ENCODE data around the gene SCIN.
A peak's percentile ranks its signal among the peaks of the same experiment; 100 is the strongest.

SCIN gene

DNA sequence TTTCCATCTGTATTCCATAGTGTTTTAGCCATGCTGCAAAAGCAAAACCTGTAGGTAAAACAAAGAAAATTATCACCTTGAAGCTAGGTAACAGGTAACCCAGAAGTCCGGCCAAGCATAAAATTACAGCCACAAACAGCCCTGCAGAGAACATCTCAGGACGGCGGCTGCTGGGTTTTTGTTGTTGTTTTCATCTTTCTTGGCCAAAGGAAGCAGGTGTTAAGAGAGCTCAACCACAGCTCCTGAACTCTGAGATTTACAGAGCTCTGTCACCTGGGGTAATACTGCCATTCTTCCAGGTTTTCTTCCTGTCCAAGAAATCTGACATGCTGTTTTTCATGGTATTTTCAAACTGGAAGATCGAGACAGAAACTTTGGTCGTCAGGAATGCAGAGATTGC is 847 bp upstream of the SCIN start:
- DNase-seq, result no peak

DNA sequence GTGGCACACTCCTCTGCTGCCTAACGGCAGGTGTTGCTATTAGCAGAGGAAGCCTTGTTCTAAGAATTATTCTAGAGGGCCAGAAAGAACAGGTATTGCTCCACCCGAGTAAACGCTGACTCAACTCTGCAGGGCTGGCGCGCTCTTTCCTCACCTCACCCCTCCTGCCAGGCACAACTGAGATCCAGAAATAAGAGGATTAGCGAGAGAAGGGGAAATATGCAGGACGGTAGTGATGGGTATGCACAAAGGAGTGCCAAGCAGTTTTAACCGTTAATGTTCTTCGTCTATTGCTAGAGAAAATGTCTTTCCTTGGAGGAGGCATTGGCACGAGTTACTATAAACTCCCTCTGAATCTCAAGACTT is 369 bp upstream of the SCIN start:
- no peak for DNase-seq

DNA sequence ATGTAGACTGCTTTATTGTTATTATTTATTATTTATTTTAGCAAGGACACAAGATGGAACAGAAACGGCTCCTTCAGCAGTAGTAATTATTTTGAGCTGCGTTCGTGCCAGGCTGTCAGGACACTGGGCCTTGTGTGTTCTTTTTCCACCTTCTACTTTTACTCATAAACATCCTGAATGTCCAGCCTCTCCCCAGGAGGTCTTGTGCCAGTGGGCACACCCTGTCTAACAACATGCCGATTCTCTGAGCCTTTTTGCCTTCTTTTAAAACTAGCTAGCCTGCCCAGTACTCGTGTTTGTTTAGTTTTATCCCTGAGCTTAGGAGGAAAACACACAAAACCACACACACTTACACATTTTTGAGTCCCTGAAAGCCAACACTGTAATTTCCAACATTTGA is 1.2 kb downstream of the SCIN start:
- no peak for DNase-seq

DNA sequence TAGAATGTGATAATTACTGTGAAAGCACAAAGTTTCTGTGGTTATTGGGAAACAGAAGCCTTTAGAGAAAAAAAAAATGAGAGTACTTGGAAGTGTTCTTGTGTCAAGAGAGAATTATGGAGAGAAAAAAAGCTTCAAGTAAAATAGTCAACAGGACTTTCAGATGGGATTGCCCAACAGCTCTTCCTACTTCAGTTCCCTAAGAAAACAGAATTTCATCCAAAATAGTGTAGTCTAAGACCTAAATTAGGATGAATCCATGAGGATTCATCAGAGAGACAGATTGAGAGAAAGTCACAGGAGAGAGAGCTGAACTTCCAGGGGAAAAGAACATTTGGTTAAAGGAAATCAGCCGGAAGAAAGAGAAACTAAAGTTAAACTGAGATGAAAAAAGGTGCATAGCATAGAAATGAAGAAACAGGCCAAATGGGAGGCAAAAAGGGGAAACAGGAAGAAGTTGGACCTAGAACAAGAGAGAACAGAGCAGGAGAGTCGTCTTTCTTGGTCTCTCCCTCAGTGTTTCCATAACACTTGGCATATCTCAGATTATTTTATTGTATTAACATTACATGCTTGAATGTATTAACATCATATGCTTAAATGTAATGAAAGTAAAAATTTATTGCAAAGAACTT is 2.5 kb downstream of the SCIN start:
- peak; percentile 50 for DNase-seq

DNA sequence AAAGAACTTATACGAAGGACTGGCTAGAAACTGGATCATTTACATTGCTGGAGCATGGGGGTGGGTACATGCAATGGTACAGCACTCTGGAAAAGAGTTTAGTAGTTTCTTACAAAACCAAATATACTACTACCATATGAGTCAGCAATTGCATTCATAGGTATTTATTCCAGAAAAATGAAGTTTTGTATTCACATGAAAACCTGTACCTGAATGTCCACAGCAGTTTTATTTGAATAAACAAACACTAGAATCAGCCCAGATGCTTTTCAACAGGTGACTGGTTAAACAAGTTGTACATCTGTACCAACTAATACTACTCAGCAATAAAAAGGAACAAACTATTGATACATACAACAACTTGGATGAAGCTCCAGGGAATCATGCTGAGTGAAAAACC is 3.4 kb downstream of the SCIN start:
- no peak for DNase-seq

DNA sequence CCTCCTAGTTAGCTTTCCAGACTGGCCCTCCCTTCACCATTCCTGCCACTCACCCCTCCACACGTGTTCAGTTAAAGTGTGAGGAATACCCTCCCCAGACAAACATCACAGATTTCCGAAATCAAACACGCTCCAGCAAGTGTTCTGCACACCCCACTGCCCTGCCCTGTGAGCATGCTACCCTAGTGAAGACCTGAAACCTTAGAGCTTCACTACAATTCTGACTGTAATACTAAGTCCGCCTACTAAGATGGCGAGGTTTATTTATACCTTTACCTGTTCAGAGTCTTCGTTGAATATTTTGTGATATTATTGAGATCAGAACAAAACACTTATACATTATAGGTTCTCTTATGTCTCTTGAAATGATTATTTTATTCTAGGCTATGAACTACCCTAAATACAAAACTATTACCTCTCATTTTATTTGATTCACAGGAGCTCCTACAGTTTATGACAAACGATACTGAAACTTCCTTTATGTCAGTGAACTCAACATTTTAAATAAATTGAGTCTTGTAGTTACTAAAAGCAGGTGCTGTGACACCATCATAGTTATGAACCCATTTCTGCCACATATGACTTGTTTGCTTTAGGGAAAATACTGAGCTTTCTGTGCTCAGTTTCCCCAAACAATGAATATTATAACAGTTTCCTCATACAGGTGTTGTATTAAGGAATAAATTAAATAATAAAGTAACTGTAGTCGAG is 8.6 kb downstream of the SCIN start:
- no peak for DNase-seq

DNA sequence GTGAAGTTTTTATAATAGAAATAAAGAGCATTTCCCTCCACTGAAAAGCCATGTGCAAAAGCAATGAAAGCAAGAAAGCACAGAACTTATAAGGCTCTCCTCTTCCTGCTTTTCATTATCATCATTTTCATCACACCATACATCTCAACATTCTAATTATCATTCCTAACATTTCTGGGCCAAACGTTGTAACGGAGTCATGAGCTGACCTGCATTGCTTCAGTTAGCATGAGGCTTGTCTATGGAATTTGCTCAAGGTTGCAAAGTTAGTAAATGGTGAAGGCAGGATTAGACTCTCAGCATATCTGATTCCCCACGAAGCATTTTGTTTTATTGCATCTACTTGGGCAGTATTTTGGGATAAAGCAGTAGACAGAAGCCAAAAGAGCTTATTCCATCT is 11.4 kb downstream of the SCIN start:
- no peak for DNase-seq

DNA sequence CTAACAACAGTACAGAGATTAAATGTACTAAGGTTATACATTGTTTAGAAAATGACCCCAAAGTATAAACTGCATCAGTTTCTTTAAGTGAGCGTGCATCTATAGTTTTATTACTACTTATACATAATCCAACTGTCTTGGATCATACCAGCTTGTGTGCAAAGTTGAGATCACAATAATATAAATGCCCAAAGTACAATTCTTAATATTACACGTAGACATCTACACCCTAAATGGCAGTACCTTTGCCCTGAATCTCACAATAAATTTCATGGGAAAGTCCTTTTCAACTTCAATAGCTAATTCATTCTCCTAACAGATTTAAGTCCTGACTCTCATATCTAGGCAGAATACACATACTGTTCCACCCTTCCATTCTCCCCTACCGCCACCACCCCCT is 11.8 kb downstream of the SCIN start:
- DNase-seq, result no peak

DNA sequence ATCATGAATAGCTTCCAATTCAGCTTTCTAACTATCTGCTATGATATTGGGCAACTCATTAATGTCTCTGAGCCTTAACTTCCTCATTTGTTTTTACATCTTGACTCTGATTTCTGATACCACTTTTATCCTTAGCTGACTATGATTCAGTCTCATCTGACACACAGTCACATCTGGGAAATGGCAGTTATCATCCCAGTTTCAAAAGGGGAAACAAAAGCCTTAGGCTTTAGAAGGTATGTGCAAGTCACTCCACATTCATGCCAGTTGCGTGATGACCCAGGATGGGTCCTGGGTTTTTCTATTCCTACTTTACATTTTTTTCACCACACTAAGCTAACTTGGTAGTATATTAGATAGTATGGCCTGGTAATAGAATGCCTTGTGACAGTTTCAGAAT is 12.7 kb downstream of the SCIN start:
- peak; percentile 64 for DNase-seq

DNA sequence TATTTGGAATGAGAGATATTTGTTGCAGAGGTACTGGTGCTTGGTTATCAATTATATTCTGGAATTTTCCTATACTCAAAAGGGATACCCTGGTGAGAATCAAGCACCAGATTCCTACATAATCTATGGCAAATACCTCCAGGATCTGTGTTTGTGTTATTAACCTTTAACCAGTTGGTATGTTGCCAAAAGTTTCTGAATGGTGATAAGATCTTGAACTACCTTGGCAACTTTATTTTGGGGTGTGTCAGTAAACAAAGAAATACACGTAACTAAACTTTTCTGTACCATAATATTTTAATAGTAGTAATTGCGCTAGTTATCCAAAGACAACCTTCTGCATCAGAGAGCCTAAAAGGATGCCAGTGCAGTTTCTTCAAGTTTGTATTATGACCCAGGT is 13.4 kb downstream of the SCIN start:
- DNase-seq, result no peak

DNA sequence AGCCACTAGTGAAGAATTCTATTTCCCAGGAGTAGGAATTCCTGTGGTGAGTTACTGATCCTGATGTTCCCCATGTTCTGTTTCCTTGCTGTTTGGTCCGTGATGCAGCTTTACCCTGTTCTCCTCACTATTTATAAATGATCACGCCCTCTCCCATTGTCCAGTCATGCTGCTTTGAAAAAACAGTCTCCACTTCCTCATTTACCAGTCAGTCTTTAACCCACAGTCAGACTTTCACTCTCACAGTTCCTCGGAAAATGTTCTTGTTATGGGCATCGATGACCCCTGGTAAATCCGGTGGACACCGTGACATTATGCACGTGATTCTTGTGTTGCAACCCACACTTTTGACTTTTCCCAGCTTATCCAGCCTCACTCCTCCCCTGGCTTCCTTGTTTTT is 14.4 kb downstream of the SCIN start:
- peak; percentile 87 for DNase-seq

DNA sequence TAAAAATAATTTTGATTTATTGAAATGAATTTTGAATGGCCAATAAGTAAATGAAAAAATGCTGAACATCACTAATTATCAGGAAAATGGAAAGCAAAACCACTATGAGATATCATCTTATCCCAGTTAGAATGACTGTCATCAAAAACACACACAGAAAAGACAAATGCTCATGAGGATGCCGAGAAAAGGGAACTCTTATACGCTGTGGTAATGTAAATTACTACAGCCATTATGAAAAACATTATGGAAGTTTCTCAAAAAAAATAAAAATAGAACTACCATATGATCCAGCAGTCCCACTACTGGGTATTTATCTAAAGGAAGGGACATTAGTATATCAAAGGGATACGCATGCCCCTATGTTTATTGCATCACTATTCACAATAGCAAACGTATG is 15.8 kb downstream of the SCIN start:
- DNase-seq, result no peak

DNA sequence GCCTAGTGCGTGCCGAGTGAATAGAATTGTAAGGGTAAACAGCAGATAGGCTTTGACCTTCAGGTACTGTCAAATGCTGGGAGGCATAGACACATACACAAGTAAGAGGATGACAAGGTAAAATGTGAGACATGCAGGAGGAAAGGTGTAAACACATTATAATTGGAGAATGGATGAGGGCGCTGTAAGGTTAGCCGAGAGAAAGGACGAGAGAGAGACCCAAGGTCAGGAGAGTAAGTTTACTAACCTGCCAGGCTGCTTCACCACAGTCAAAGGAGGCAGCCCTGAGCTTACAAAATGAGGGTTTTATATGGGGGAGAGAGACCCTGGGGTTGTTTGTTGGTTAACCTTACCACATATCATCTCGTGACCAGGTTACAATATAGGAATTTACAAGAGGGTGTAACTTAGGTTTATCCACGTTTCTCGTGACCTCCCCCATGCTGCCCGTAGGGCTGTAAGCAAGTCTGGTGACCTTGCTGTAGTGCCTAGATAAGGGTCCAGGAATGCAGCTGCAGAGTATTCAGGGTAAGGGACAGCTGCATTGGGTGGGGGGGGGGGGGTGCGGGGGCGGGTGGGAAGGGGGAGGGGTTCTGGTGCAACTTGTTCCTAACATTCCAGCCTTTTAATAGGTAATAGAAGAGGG is 17.9 kb downstream of the SCIN start:
- DNase-seq, result peak; percentile 56

DNA sequence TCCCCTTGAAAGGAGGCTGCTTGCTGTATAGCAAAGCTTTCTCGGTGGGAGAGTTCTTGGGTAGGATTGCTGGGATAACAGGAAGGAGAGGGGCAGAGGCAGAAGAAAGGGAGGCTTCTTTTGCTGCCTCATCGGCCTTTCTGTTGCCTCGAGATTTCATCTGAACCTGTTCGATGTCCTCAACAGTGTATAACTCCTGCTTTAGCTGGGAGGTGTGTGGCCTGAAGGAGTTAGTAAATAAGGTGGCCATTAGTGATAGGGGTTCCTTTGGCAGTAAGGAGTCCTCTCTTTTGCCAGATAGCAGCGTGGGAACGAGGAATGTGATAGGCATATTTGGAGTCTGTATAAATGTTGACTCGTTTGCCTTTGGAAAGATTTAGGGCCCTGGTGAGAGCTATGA is 20.0 kb downstream of the SCIN start:
- no peak for DNase-seq

DNA sequence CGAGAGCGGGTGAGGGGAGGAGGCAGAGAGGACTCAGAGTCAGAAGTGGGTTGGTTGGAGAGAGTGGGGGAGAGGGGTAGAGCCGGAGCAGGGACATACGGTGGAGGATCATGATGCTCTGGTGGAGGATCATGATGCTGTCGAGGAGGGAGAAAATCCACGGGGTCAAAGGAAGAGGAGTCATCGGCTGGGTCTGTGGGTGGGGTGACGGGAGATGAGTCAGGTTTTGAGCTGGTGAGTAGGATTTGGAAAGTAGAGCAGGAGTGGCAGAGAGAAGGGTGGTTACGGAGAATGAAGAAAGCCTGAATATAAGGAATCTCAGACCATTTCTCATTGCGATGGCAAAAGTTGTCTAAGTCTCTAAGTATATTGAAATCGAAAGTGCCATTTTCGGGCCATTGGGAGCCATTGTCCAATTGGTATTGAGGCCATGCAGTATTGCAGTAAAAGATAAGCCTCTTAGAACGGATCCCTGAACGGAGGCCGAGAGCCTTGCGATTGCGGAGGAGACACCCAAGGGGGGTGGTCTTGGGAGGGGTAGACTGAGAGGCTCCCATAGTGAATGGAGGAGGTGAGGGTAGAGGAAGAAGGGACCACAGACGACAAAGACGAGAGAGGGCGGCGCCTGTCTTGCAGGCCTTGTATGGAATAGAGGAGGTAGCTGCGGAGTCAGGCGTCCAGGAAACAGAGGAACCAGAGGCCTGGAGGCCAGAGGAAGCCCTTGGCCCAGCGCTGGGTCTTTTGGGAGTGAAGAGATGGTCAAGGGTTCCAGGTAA is 23.8 kb downstream of the SCIN start:
- DNase-seq, result no peak

DNA sequence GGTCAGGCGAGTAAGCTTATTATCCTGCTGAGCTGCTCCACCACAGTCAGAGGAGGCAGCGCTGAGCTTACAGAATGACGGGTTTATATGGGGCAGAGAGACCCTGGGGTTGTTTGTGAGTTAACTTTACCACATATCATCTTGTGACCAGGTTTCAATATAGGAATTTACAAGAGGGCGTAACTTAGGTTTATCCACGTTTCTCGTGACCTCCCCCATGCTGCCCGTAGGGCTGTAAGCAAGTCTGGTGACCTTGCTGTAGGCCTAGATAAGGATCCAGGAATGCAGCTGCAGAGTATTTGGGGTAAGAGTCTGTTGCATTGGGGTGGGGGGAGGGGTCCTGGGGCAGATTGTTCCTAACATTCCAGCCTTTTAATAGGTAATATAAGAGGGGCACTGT is 24.6 kb downstream of the SCIN start:
- DNase-seq, result no peak

DNA sequence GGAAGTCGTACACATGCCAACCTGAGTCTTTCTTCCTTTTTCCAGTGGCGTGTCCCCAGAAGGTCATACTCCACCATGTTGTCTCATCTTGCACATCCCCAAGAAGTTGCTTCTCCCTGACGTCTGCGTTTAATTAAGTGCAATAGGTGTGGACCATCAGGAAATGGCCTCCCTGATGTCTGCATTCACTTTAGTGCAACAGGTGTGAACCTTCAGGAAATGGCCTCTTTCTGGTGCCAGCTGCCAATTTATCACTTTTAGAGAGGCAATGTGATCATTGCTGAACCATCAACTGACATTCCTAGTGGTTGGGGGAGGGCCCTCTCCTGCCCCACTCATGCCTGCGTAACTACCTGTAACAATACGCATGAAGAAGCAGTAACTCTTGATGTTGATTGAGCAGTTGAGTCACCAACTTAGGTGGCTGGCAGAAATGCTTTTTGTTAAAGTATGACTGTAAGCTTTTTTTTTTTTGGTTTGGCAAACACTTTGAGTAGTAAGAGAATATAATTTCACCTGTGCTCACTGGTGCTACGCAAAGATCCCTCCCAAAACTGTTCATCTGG is 25.8 kb downstream of the SCIN start:
- DNase-seq, result no peak

DNA sequence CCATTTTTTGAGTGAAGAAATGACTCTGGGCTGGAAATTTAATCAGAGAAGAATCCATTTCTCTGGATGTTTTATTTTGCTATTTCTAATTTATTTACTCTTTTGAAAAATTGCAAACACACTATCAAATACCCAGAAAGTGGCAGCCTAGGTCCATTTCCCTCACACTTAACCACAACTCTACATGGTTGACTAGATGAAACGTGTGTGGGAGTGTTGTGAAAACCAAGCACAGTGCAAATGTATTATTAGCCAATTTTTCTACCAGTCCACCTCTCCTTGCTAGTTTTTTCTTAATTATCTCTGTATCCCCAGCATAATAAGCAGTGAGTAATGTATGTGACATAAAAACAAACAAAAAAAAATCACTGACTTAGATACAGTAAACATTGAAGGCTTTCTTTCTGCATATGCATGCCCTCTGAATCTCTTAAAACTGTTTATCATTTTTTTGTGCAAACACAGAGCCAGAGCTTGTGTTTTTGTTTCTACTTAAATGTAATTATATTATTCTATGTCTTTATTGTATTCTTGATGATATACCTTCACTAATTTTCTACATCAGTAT is 30.9 kb downstream of the SCIN start:
- no peak for DNase-seq

DNA sequence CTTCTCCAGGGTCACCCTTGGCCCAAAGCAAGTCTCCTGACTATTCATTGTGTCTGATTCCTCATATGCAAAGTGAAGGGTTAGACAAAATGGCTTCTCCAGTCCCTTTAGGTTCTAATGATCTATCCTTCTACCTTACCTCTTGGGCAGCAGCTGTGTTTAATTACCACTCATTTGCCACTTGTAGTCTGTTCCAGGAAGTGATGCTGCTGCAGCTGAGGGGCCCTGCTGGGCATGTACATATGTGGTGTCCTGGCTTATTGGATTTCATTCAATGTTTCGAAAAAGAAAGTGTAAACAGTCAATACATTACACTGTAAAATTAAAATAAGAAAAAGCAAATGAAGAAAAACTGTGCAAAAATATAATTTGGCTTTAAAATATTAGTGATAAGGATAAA is 36.6 kb downstream of the SCIN start:
- no peak for DNase-seq

DNA sequence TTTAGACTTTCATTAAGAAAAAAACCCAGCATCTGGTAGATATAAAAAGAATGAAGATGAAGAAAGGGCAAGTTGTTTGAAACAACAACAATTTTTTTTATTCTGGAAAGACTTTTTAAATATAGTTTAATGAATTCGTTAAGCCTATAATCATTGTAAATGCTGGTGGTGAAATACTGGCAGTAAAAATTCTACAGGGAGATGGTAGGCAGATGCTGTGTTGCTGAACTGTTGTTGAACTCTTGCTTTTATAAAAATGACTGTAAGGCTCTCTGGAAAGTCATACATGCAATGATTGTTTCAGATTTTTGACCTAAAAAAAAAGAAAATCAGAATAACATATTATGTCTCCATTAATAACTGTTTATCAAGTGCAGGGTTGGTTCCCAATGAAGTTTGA is 39.0 kb downstream of the SCIN start:
- no peak for DNase-seq

DNA sequence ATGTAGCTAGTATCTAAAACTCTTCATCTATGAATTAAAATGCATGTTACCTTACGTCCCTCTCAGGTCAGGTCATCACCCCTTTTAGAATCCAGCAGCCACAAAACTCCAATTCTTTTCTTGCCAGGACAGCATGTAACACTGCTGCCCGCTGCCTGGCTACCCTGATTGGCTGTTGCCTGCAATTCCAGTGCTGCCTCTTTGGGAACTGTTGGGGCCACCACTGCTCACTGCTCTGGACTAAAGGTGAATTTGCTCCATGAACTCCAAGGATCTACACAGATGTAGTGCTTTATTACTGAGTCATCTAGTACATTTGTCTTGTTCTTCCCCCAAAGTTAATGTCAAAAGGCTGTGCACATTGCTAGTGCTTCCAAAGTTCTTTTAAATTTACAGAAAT is 40.4 kb downstream of the SCIN start:
- DNase-seq, result no peak

DNA sequence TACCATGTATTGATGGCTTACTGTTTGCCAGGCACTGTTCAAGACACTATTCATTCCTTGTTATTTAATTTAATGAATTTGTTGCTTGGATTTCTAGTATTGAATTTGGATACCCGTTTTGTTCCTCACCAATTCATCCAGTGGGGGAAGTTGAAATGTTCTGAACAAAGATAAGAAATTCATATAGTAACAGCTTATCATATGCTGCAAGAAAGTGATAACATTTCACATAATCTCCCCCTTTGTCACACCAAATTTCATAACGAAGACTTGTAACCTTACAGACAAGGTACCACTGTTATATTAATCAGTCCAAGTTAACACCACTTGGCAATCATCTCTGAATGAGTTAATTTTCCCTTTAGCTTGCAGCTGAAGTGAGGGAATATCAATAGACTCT is 42.1 kb downstream of the SCIN start:
- DNase-seq, result peak; percentile 22

DNA sequence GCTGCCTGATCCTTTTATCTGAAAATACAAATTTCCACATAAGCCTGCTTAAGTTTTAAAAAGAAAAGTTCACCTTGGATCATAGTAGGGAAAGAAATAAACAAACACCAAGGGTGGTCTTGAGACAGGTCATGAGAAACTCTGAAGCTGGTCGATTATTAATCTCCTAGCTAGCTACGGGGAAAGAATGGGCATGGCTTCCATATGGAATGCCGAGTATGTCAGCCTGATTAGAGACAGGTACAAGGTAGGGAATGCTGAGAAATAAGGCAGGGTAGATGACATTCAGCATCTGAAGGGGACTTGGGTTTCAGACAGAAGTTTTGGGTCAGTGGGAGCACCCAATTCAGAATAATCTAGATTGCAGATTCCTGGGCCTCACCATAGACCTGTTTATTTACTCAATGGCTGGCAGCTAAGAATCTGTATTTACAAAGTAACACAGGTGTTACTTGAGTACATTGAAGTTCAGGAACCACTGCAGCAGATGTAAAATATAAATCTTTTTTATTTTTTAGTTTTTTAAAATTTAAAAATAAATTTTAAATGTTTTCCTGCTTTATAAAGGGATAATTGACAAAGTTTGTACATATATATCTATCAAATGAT is 49.0 kb downstream of the SCIN start:
- DNase-seq, result no peak

Data from OCI-M1 (cell line).